Stomach (tissue), 9 donors: ENCODE results near the gene SULT2A1. TPM values are rescaled to one million over a fixed set of nuclear protein-coding genes. Genes with fewer than 3 reads are reported as not detected.

Experiments used
- DNase-seq, 2 donors: peaks; one replicate each; pipeline versions ENCODE4 v3.0.0 to v3.0.0-alpha.2; 2013 to 2019
- H3K27ac ChIP-seq, 5 donors: fragments of 200-600 bp in 4 of 5; sonication (generic) in 4 of 5; one replicate each; pipeline ENCODE4 v1.5.1; 2013 to 2019; ENCODE audit warnings: mild to moderate bottlenecking in 1 of 5, moderate library complexity in 1 of 5
- H3K27me3 ChIP-seq, 3 donors: fragments of 200-600 bp; sonication (generic); one replicate each; pipeline ENCODE4 v1.5.1; 2017 to 2019; ENCODE audit warnings: mixed run types in 1 of 3
- H3K36me3 ChIP-seq, 4 donors: fragments of 200-600 bp; sonication (generic); 1 replicate in 3 of 4; 2 replicates in 1 of 4; pipeline ENCODE4 v1.5.1; 2016 to 2019
- H3K4me1 ChIP-seq, 4 donors: fragments of 200-600 bp; sonication (generic); one replicate each; pipeline ENCODE4 v1.5.1; 2016 to 2019
- H3K4me3 ChIP-seq, 4 donors: fragments of 200-600 bp; sonication (generic) in 3 of 4; one replicate each; pipeline ENCODE4 v1.5.1; 2016 to 2019; ENCODE audit warnings: mild to moderate bottlenecking in 1 of 4
- H3K9me3 ChIP-seq, 4 donors: fragments of 200-600 bp; sonication (generic); one replicate each; pipeline ENCODE4 v1.5.1; 2016 to 2019
- CTCF ChIP-seq, 7 experiments: fragments of 450-650 bp in 4 of 7; fragments of 200-600 bp in 3 of 7; sonication (generic) in 3 of 7; IDR thresholded peaks; one replicate each; pipeline ENCODE4 v1.5.1; 2016 to 2019; ENCODE audit warnings: antibody characterized with exemption in 7 of 7, control low read depth in 2 of 7, mild to moderate bottlenecking in 1 of 7
- EP300 ChIP-seq: sonication (generic); formaldehyde crosslinking; IDR thresholded peaks from one replicate; pipeline ENCODE4 v1.6.1; 2017; ENCODE audit warnings: antibody characterized with exemption
- POLR2A ChIP-seq, 4 donors: fragments of 450-650 bp; IDR thresholded peaks; one replicate each; pipeline ENCODE4 v1.6.1; 2016; ENCODE audit warnings: antibody characterized with exemption in 4 of 4, control low read depth in 2 of 4, mild to moderate bottlenecking in 1 of 4, moderate library complexity in 1 of 4
- POLR2AphosphoS5 ChIP-seq, 3 donors: sonication (generic); formaldehyde crosslinking; IDR thresholded peaks; one replicate each; pipeline ENCODE4 v1.6.1; 2016; ENCODE audit warnings: antibody characterized with exemption in 3 of 3
- WGBS, 5 donors: extraction: QIAGEN DNeasy Blood & Tissue Kit in 3 of 5; methylation state at CpG; one replicate each; pipeline versions ENCODE4 v1.1.5 to v1.1.7; 2013 to 2018; 5-methylcytosine and 5-hydroxymethylcytosine counted together
- intact Hi-C: fragments of 100-400 bp; cut with DNase I; formaldehyde crosslinking; loops from one replicate; pipeline ENCODE4 v1.15.1; 2023; ENCODE audit warnings: low total_unique reads
- polyA plus RNA-seq, 3 donors: library from polyadenylated mRNA; stranded (reverse); fragments of 200-250 nt; gene quantifications; one replicate each; pipeline ENCODE4 v1.2.3, GENCODE V29; 2013
- total RNA-seq, 5 donors: library from RNA; depleted of rRNA; stranded (reverse); fragments of >200 nt; gene quantifications; one replicate each; pipeline versions ENCODE4 v1.1.0 to v1.2.3, GENCODE V29; 2014 to 2016
- donor health status: healthy with polysubstance abuse.
- donor health status: Bipolar disorder and iron deficiency.
- donor health status: healthy.

Gene SULT2A1
- total and polyA plus RNA-seq, 8 donors = 0.48 to 16.5 (median 8.5) TPM; not detected in 3

- no peak for TF ChIP-seq POLR2AphosphoS5 (IDR thresholded peaks at IDR 0.05)
- no peak for TF ChIP-seq CTCF (IDR thresholded peaks at IDR 0.05)
- no peak for TF ChIP-seq EP300
- no peak for TF ChIP-seq POLR2A (IDR thresholded peaks at IDR 0.05)
- DNase-seq = no peak
- Histone ChIP-seq H3K9me3 (peaks cover 0 to 1% (median 0%) of the 10 kb centered on the region in 4 donors), H3K27me3 (peaks cover 0 to 70% (median 31%) of the 10 kb centered on the region in 3 donors), H3K36me3 (no peaks in the 10 kb centered on the region), H3K4me1 (no peaks in the 10 kb centered on the region), H3K4me3 (no peak within 1 kb of the TSS), H3K27ac (no peak within 1 kb of the TSS)
- WGBS, 5 donors = 30 to 45% (median 36%) methylated on average over 14 to 15 of the region's 15 CpGs
- intact Hi-C loops = no loop called here
Measured at GRCh38 chr19:47821460-47822020, 64.6 kb downstream of the SULT2A1 start, which contains the start of gene CRX. TSS of gene CRX (plus strand) at chr19:47821937. CDS start at chr19:47834444, 12,507 bp downstream.

Other genes with a start within 250 kb of the SULT2A1 start
- gene EHD2, start 172.9 kb downstream of the SULT2A1 start, total RNA-seq = 100 to 1,000 TPM in 1 of 5 donors, 10 to 100 TPM in 4; 24.5 to 334 (median 36.2) TPM
- 10 to 100 TPM; 38.6 to 45.1 (median 39.9) TPM for gene EHD2, start 172.9 kb downstream of the SULT2A1 start, polyA plus RNA-seq
- gene NOP53, start 140.8 kb downstream of the SULT2A1 start, total RNA-seq = 100 to 1,000 TPM; 110 to 784 (median 214) TPM
- 100 to 1,000 TPM; 540 to 699 (median 547) TPM for gene NOP53, start 140.8 kb downstream of the SULT2A1 start, polyA plus RNA-seq
- 1,000 to 10,000 TPM in 1 of 5 donors, 100 to 1,000 TPM in 4; 204 to 1,097 (median 628) TPM for gene SELENOW, start 107.6 kb downstream of the SULT2A1 start, total RNA-seq
- gene SELENOW, start 107.6 kb downstream of the SULT2A1 start, polyA plus RNA-seq = 100 to 1,000 TPM; 496 to 589 (median 581) TPM
- not detected for gene TPRX1, start 81.8 kb downstream of the SULT2A1 start, total RNA-seq
- gene TPRX1, start 81.8 kb downstream of the SULT2A1 start, polyA plus RNA-seq = not detected
- gene CRX, start 64.4 kb downstream of the SULT2A1 start, total RNA-seq = not detected
- not detected for gene CRX, start 64.4 kb downstream of the SULT2A1 start, polyA plus RNA-seq
- gene TPRX2, start 27.1 kb downstream of the SULT2A1 start, total RNA-seq = not detected
- not detected for gene TPRX2, start 27.1 kb downstream of the SULT2A1 start, polyA plus RNA-seq
- not detected for gene BSPH1, start 105.9 kb upstream of the SULT2A1 start, total RNA-seq
- gene BSPH1, start 105.9 kb upstream of the SULT2A1 start, polyA plus RNA-seq = not detected
- not detected for gene ELSPBP1, start 108.3 kb upstream of the SULT2A1 start, total RNA-seq
- not detected for gene ELSPBP1, start 108.3 kb upstream of the SULT2A1 start, polyA plus RNA-seq
- not detected for gene CABP5, start 157.8 kb upstream of the SULT2A1 start, total RNA-seq
- not detected for gene CABP5, start 157.8 kb upstream of the SULT2A1 start, polyA plus RNA-seq
- 10 to 100 TPM in 1 of 5 donors, 1 to 10 TPM in 4; 1.4 to 90.2 (median 6.2) TPM for gene PLA2G4C, start 224.5 kb upstream of the SULT2A1 start, total RNA-seq
- gene PLA2G4C, start 224.5 kb upstream of the SULT2A1 start, polyA plus RNA-seq = 1 to 10 TPM; 3.7 to 6.7 (median 5.7) TPM